Brain microvascular endothelial cell (primary cell): Measurements from ENCODE around the gene GUCY1B1.

Experiments
- DNase-seq: peaks from one replicate; pipeline ENCODE4 v3.0.0-alpha.2; 2020
- H3K27ac ChIP-seq: fragments of 250-450 bp; sonication (Bioruptor Pico); 2 replicates; pipeline ENCODE4 v1.5.1; 2020; ENCODE audit warnings: mild to moderate bottlenecking, moderate library complexity
- H3K27me3 ChIP-seq: fragments of 250-450 bp; sonication (Bioruptor Pico); replicated peaks from 2 replicates; pipeline ENCODE4 v1.5.1; 2020; ENCODE audit warnings: mild to moderate bottlenecking
- H3K36me3 ChIP-seq: fragments of 250-450 bp; sonication (Bioruptor Pico); replicated peaks from 2 replicates; pipeline ENCODE4 v1.5.1; 2020; ENCODE audit warnings: mild to moderate bottlenecking
- H3K4me3 ChIP-seq: 2 replicates; pipeline ENCODE4 v1.5.1; 2011; ENCODE audit warnings: low read depth, mild to moderate bottlenecking, control low read depth, low read length, moderate library complexity
- CTCF ChIP-seq: IDR thresholded peaks from 2 replicates; pipeline ENCODE4 v1.5.1; 2011; ENCODE audit warnings: low read depth, mild to moderate bottlenecking, moderate library complexity, low read length, control low read depth, inconsistent platforms; ENCODE audit errors: missing control alignments
- in situ Hi-C: cut with HindIII; loops from 2 replicates; pipeline ENCODE4 v1.10.0; 2017; ENCODE audit warnings: low sequenced_read_pairs, low pct_ligation_motif_present

Gene GUCY1B1

GRCh38 chr4:155738548-155738947, 20.3 kb upstream of the GUCY1B1 start:
- Histone ChIP-seq H3K36me3 (no peaks in the 10 kb centered on the region), H3K4me3 (no peak overlapping the region), H3K27ac (no peak overlapping the region), H3K27me3 (no peaks in the 10 kb centered on the region)
- TF ChIP-seq CTCF = no peak
- in situ Hi-C loops = no loop called here
- no peak for DNase-seq

- no peak for DNase-seq
- in situ Hi-C loops = no loop called here
- Histone ChIP-seq H3K36me3 (no peaks in the 10 kb centered on the region), H3K27me3 (no peaks in the 10 kb centered on the region), H3K27ac (no peak overlapping the region), H3K4me3 (no peak overlapping the region)
- no peak for TF ChIP-seq CTCF
Measured at GRCh38 chr4:155741546-155741945, 17.3 kb upstream of the GUCY1B1 start.

GRCh38 chr4:155742310-155743015, 16.4 kb upstream of the GUCY1B1 start:
- Histone ChIP-seq H3K27me3 (no peaks in the 10 kb centered on the region), H3K4me3 (no peak overlapping the region), H3K27ac (no peak overlapping the region), H3K36me3 (no peaks in the 10 kb centered on the region)
- in situ Hi-C loops = no loop called here
- TF ChIP-seq CTCF = peak; percentile 45
- no peak for DNase-seq

GRCh38 chr4:155745984-155746383, 12.8 kb upstream of the GUCY1B1 start:
- TF ChIP-seq CTCF = no peak
- Histone ChIP-seq H3K27me3 (no peaks in the 10 kb centered on the region), H3K27ac (no peak overlapping the region), H3K36me3 (no peaks in the 10 kb centered on the region), H3K4me3 (no peak overlapping the region)
- in situ Hi-C loops = no loop called here
- peak; percentile 1 for DNase-seq

- DNase-seq = no peak
- TF ChIP-seq CTCF = no peak
- Histone ChIP-seq H3K36me3 (no peaks in the 10 kb centered on the region), H3K4me3 (no peak overlapping the region), H3K27me3 (no peaks in the 10 kb centered on the region), H3K27ac (no peak overlapping the region)
- in situ Hi-C loops = no loop called here
Measured at GRCh38 chr4:155748039-155748438, 10.8 kb upstream of the GUCY1B1 start.

GRCh38 chr4:155749041-155749440, 9.8 kb upstream of the GUCY1B1 start:
- TF ChIP-seq CTCF = no peak
- no peak overlapping the region for H3K27ac ChIP-seq
- DNase-seq = no peak
- no peaks in the 10 kb centered on the region for H3K27me3 ChIP-seq
- no peak overlapping the region for H3K4me3 ChIP-seq
- H3K36me3 ChIP-seq = no peaks in the 10 kb centered on the region
- in situ Hi-C loops = no loop called here
